ENCODE results near the gene EPC1.

DNA sequence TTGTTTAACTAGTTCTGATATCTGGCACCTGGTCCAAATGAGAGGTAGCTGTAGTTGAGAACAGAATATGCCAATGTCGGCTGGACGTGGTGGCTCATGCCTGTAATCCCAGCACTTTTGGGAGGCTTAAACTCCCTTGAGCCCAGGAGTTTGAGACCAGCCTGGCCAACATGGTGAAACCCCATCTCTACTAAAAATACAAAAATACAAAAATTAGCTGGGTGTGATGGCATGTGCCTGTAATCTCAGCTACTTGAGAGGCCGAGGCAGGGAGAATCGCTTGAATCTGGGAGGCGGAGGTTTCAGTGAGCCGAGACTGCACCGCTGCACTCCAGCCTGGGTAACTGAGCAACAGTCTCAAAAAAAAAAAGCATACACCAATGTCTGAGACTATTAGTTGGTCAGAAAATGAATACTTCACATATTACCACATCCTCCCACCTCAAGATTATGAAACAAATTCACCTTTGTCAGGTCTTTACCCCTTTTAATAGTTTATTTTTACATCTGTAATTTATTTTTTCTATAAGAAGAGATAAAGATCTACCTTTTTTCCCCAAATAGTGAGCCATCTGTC, 38.8 kb downstream of the EPC1 start:
- TF ChIP-seq CTCF (IDR thresholded peaks at IDR 0.05 in 2 of 3, conservative IDR thresholded peaks at IDR 0.05 in 1 of 3; ENCODE audit: control insufficient read depth in 2 of 3, extremely low read depth in 1 of 3, insufficient read depth in 1 of 3, low read depth in 3 of 3, low read length in 3 of 3), result no peak
- no peak for TF ChIP-seq CEBPB (IDR thresholded peaks at IDR 0.05; ENCODE audit: borderline replicate concordance in 1 of 2, low read depth in 2 of 2, low read length in 2 of 2)
- TF ChIP-seq, protein P1, sequence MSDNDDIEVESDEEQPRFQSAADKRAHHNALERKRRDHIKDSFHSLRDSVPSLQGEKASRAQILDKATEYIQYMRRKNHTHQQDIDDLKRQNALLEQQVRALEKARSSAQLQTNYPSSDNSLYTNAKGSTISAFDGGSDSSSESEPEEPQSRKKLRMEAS (IDR thresholded peaks at IDR 0.05; ENCODE audit: low read depth, low read length), result no peak
- no peak for TF ChIP-seq MEF2A (IDR thresholded peaks at IDR 0.05; ENCODE audit: insufficient read depth, low read depth, low read length)
- TF ChIP-seq, protein P2, sequence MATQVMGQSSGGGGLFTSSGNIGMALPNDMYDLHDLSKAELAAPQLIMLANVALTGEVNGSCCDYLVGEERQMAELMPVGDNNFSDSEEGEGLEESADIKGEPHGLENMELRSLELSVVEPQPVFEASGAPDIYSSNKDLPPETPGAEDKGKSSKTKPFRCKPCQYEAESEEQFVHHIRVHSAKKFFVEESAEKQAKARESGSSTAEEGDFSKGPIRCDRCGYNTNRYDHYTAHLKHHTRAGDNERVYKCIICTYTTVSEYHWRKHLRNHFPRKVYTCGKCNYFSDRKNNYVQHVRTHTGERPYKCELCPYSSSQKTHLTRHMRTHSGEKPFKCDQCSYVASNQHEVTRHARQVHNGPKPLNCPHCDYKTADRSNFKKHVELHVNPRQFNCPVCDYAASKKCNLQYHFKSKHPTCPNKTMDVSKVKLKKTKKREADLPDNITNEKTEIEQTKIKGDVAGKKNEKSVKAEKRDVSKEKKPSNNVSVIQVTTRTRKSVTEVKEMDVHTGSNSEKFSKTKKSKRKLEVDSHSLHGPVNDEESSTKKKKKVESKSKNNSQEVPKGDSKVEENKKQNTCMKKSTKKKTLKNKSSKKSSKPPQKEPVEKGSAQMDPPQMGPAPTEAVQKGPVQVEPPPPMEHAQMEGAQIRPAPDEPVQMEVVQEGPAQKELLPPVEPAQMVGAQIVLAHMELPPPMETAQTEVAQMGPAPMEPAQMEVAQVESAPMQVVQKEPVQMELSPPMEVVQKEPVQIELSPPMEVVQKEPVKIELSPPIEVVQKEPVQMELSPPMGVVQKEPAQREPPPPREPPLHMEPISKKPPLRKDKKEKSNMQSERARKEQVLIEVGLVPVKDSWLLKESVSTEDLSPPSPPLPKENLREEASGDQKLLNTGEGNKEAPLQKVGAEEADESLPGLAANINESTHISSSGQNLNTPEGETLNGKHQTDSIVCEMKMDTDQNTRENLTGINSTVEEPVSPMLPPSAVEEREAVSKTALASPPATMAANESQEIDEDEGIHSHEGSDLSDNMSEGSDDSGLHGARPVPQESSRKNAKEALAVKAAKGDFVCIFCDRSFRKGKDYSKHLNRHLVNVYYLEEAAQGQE (IDR thresholded peaks at IDR 0.05; ENCODE audit: low read depth, low read length), result no peak
- TF ChIP-seq RUNX3 (IDR thresholded peaks at IDR 0.05; ENCODE audit: low read length), result peak; percentile 67
- TF ChIP-seq ATF2 (IDR thresholded peaks at IDR 0.05; ENCODE audit: low read length), result no peak; the same call in 1 of the 2 replicates
- TF ChIP-seq NFXL1 (IDR thresholded peaks at IDR 0.05; ENCODE audit: borderline replicate concordance), result no peak
- no peak for TF ChIP-seq MXI1 (IDR thresholded peaks at IDR 0.05; ENCODE audit: low read depth, low read length)
- TF ChIP-seq TCF12 (IDR thresholded peaks at IDR 0.05; ENCODE audit: low read depth, low read length), result no peak
- TF ChIP-seq POLR2AphosphoS5 (IDR thresholded peaks at IDR 0.05; ENCODE audit: low read length), result no peak
- TF ChIP-seq RFX5 (IDR thresholded peaks at IDR 0.05; ENCODE audit: low read depth, low read length), result no peak
- no peak for TF ChIP-seq ZSCAN29 (IDR thresholded peaks at IDR 0.05)

Data from GM12878 (cell line).